ENCODE measurements around the gene TBC1D23. TPM values are rescaled to one million over a fixed set of nuclear protein-coding genes. Genes with fewer than 3 reads are reported as not detected.

Gene TBC1D23
- total and polyA plus RNA-seq, 2 of the 13 experiments (the other 11 are each of a cell fraction or from before 2014, with no cell fraction given): 28.7 to 35.4 TPM

DNA sequence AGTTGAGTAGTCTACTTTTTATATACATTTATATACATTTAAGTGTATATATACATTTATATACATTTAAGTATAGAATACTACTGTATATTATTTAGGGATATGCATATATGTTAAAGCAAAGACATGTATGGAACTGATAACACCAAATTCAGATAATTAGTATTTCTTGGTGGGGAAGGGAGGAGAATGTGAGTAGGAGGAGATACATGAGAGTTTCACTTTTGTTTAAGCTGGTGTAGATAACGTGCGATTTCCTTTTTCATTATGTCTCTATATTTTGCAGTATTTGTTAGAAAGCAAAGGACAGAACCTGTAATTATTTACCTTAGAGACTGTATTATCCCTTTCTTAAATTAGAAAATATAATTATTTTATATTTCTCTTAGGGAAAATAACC lies 57.1 kb downstream of the TBC1D23 start:
- DNase-seq (ENCODE audit: low spot score) (no peak), ATAC-seq (no peak), FAIRE-seq (no peak)
- Histone ChIP-seq H3K36me3 (replicated peaks in 1 of 2; ENCODE audit: control insufficient read depth in 1 of 2, insufficient read depth in 2 of 2, low read length in 2 of 2) (peaks cover 2 to 20% of the 10 kb centered on the region in 2 experiments; a peak in 2 of 5 replicates), H3K9me3 (ENCODE audit: low read length) (no peaks in the 10 kb centered on the region), H3K27ac (ENCODE audit: extremely low read length, insufficient read depth, low read length) (no peak overlapping the region), H2AFZ (ENCODE audit: low read length) (no peak overlapping the region), H3K27me3 (ENCODE audit: control insufficient read depth in 1 of 2, insufficient read depth in 2 of 2, low read length in 2 of 2) (no peaks in the 10 kb centered on the region), H4K20me1 (ENCODE audit: insufficient read depth, low read length) (no peaks in the 10 kb centered on the region), H3K4me1 (ENCODE audit: insufficient read depth, low read length) (no peaks in the 10 kb centered on the region), H3K4me3 (replicated peaks in 1 of 3; ENCODE audit: insufficient read depth in 1 of 3, low read depth in 2 of 3, low read length in 3 of 3) (no peak overlapping the region), H3K4me2 (ENCODE audit: low read depth, low read length) (no peak overlapping the region), H3K9ac (ENCODE audit: insufficient read depth, low read depth, low read length) (no peak overlapping the region), H3K79me2 (ENCODE audit: insufficient read depth, low read length) (no peaks in the 10 kb centered on the region)
- CTCF ChIA-PET (ENCODE audit: low intra/inter-chr PET ratio, low total read pairs): no interaction called here
- POLR2A ChIA-PET: no interaction called here
- in situ Hi-C loops (cut with HindIII; ENCODE audit: extremely low pct_ligation_motif_present, low pct_unique_long_range_greater_than_20kb) (loop anchor here (10.0 kb wide), 1 partner anchor 277 kb away; no protein-coding TSS in a partner anchor), intact Hi-C loops (cut with micrococcal nuclease; ENCODE audit: unreplicated experiment) (loop anchor here (2.0 to 10.0 kb wide), 2 partner anchors 145 to 397 kb away; no protein-coding TSS in a partner anchor)
- WGBS (ENCODE audit: low lambda C conversion rate): 94% methylated on average over 2 of the region's 2 CpGs
- TF ChIP-seq ZNF737 (CRISPR knock-in tag; IDR thresholded peaks at IDR 0.05; ENCODE audit: borderline replicate concordance): no peak
- no peak for TF ChIP-seq ZBED4 (CRISPR knock-in tag; IDR thresholded peaks at IDR 0.05; ENCODE audit: borderline replicate concordance)
- TF ChIP-seq ZBTB14 (CRISPR knock-in tag; IDR thresholded peaks at IDR 0.05): no peak
- TF ChIP-seq ELF3 (CRISPR knock-in tag; IDR thresholded peaks at IDR 0.05): no peak
- TF ChIP-seq ZBTB21 (CRISPR knock-in tag; IDR thresholded peaks at IDR 0.05): no peak
- no peak for TF ChIP-seq ZNF17 (CRISPR knock-in tag; IDR thresholded peaks at IDR 0.05)
- TF ChIP-seq MIXL1 (CRISPR knock-in tag; IDR thresholded peaks at IDR 0.05): no peak
- TF ChIP-seq RARA (CRISPR knock-in tag; IDR thresholded peaks at IDR 0.05): no peak
- no peak for TF ChIP-seq PAX8 (CRISPR knock-in tag; IDR thresholded peaks at IDR 0.05; ENCODE audit: borderline replicate concordance)
- no peak for TF ChIP-seq ZNF747 (CRISPR knock-in tag; IDR thresholded peaks at IDR 0.05; ENCODE audit: borderline replicate concordance)
- TF ChIP-seq ZNF670 (CRISPR knock-in tag; IDR thresholded peaks at IDR 0.05; ENCODE audit: borderline replicate concordance): no peak
- TF ChIP-seq ZSCAN21 (CRISPR knock-in tag; IDR thresholded peaks at IDR 0.05; ENCODE audit: borderline replicate concordance): no peak
- no TSS peak for BruUV-seq (replicated peaks)

All from HepG2 (cell line).